DOHH2 (cell line): ENCODE data around the gene MC1R.

Experiments used
- EZH2phosphoT487 ChIP-seq: fragments of 200-600 bp; sonication (generic); IDR thresholded peaks from 2 replicates; pipeline ENCODE4 v1.6.1; 2017; ENCODE audit warnings: borderline replicate concordance, mild to moderate bottlenecking, antibody characterized with exemption, low read length, moderate library complexity, mixed read lengths
- TF ChIP-seq, protein P1 (sequence below): fragments of 200-600 bp; sonication (generic); IDR thresholded peaks from one replicate; pipeline ENCODE4 v1.5.1; 2014; ENCODE audit warnings: antibody characterized with exemption, mild to moderate bottlenecking, low read depth, low read length; ENCODE audit not compliant: poor library complexity, severe bottlenecking

DNA sequence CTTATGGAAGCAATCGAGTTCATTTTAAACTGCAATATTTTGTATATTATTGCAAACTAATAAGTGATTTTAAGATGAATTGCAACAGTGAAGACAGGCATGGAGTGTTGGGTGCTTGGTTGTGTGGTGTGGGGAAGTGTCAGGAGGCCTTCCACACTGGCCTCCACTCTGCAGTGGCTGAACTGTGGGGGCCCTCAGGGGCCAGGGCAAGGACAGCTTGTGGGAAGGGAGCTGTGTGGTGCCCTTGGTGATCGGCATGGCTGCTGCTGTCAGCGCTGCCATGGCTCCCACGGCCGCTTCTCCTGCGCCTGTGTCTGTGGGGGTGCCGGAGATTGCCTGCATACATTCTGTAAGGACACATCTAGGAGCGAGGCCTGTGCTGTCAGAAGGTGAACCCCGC lies 26.0 kb upstream of the MC1R start:
- TF ChIP-seq, protein P1, sequence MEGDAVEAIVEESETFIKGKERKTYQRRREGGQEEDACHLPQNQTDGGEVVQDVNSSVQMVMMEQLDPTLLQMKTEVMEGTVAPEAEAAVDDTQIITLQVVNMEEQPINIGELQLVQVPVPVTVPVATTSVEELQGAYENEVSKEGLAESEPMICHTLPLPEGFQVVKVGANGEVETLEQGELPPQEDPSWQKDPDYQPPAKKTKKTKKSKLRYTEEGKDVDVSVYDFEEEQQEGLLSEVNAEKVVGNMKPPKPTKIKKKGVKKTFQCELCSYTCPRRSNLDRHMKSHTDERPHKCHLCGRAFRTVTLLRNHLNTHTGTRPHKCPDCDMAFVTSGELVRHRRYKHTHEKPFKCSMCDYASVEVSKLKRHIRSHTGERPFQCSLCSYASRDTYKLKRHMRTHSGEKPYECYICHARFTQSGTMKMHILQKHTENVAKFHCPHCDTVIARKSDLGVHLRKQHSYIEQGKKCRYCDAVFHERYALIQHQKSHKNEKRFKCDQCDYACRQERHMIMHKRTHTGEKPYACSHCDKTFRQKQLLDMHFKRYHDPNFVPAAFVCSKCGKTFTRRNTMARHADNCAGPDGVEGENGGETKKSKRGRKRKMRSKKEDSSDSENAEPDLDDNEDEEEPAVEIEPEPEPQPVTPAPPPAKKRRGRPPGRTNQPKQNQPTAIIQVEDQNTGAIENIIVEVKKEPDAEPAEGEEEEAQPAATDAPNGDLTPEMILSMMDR, result no peak
- no peak for TF ChIP-seq EZH2phosphoT487
